GM12878 (cell line): ENCODE results near the gene MAST3.

ENCODE experiments used
- BRCA1 ChIP-seq: IDR thresholded peaks from 2 replicates; pipeline ENCODE4 v1.6.1; 2011; ENCODE audit warnings: low read depth, low read length, improper control_type of control experiment
- CBFB ChIP-seq: IDR thresholded peaks from 2 replicates; pipeline ENCODE4 v1.6.1; 2016; ENCODE audit warnings: antibody characterized with exemption, low read depth
- JUND ChIP-seq: IDR thresholded peaks from 2 replicates; pipeline ENCODE4 v1.6.1; 2012; ENCODE audit warnings: low read depth, mild to moderate bottlenecking, low read length, improper control_type of control experiment, moderate library complexity
- MTA2 ChIP-seq: fragments of 450-650 bp; IDR thresholded peaks from 2 replicates; pipeline ENCODE4 v1.6.1; 2016; ENCODE audit warnings: low read depth, mild to moderate bottlenecking, moderate library complexity
- POLR2A ChIP-seq: IDR thresholded peaks from 2 replicates; pipeline ENCODE4 v1.6.1; 2011; ENCODE audit warnings: low read depth, mild to moderate bottlenecking, low read length
- YY1 ChIP-seq: IDR thresholded peaks from 2 replicates; pipeline ENCODE4 v1.6.1; 2011; ENCODE audit warnings: low read depth, mild to moderate bottlenecking, low read length
- ZNF217 ChIP-seq: fragments of 450-650 bp; IDR thresholded peaks from 2 replicates; pipeline ENCODE4 v1.6.1; 2017; ENCODE audit warnings: antibody characterized with exemption, mild to moderate bottlenecking
- TF ChIP-seq, protein P1 (sequence below): IDR thresholded peaks from 2 replicates; pipeline ENCODE4 v1.6.1; 2012; ENCODE audit warnings: low read depth, low read length, improper control_type of control experiment
- TF ChIP-seq, protein P2 (sequence below), 3 experiments: IDR thresholded peaks in 2 of 3; conservative IDR thresholded peaks in 1 of 3; 2 replicates each; pipeline ENCODE4 v1.5.1; 2011; ENCODE audit warnings: low read depth in 3 of 3, low read length in 3 of 3, mild to moderate bottlenecking in 3 of 3, control low read depth in 2 of 3, moderate library complexity in 2 of 3, inconsistent platforms in 1 of 3, mixed read lengths in 1 of 3; ENCODE audit not compliant: control insufficient read depth in 2 of 3, insufficient read depth in 1 of 3; ENCODE audit errors: extremely low read depth in 1 of 3
- TF ChIP-seq, protein P3 (sequence below): fragments of 450-650 bp; IDR thresholded peaks from 2 replicates; pipeline ENCODE4 v1.6.1; 2016; ENCODE audit warnings: mild to moderate bottlenecking, moderate library complexity, borderline replicate concordance

DNA sequence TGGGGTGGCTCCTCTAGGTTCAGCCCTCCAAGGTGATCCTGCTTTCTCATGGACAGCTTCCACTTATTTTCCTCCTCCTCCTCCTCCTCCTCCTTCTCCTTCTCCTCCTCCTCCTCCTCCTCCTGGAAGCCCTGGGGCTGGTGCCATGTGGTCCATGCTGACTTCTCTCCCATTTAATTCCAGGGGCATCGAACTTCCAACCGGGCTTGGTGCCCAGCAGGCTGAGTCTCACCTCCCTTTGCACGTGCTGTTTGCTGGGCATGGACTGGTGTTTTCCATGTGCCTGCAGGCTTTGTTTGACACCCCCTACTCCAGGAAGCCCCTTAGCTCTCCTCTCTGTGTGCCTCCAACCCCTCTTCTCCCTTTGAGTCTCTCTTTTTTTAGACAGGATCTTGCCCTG is 3.7 kb downstream of the MAST3 start:
- TF ChIP-seq JUND (no peak), BRCA1 (no peak), POLR2A (no peak), MTA2 (no peak), CBFB (no peak), ZNF217 (no peak), YY1 (no peak)
- TF ChIP-seq, protein P1, sequence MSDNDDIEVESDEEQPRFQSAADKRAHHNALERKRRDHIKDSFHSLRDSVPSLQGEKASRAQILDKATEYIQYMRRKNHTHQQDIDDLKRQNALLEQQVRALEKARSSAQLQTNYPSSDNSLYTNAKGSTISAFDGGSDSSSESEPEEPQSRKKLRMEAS = no peak
- TF ChIP-seq, protein P2, sequence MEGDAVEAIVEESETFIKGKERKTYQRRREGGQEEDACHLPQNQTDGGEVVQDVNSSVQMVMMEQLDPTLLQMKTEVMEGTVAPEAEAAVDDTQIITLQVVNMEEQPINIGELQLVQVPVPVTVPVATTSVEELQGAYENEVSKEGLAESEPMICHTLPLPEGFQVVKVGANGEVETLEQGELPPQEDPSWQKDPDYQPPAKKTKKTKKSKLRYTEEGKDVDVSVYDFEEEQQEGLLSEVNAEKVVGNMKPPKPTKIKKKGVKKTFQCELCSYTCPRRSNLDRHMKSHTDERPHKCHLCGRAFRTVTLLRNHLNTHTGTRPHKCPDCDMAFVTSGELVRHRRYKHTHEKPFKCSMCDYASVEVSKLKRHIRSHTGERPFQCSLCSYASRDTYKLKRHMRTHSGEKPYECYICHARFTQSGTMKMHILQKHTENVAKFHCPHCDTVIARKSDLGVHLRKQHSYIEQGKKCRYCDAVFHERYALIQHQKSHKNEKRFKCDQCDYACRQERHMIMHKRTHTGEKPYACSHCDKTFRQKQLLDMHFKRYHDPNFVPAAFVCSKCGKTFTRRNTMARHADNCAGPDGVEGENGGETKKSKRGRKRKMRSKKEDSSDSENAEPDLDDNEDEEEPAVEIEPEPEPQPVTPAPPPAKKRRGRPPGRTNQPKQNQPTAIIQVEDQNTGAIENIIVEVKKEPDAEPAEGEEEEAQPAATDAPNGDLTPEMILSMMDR (IDR thresholded peaks at IDR 0.05 in 2 of 3, conservative IDR thresholded peaks at IDR 0.05 in 1 of 3; ENCODE audit: control insufficient read depth in 2 of 3, extremely low read depth in 1 of 3, insufficient read depth in 1 of 3, low read depth in 3 of 3, low read length in 3 of 3) = no peak
- TF ChIP-seq, protein P3, sequence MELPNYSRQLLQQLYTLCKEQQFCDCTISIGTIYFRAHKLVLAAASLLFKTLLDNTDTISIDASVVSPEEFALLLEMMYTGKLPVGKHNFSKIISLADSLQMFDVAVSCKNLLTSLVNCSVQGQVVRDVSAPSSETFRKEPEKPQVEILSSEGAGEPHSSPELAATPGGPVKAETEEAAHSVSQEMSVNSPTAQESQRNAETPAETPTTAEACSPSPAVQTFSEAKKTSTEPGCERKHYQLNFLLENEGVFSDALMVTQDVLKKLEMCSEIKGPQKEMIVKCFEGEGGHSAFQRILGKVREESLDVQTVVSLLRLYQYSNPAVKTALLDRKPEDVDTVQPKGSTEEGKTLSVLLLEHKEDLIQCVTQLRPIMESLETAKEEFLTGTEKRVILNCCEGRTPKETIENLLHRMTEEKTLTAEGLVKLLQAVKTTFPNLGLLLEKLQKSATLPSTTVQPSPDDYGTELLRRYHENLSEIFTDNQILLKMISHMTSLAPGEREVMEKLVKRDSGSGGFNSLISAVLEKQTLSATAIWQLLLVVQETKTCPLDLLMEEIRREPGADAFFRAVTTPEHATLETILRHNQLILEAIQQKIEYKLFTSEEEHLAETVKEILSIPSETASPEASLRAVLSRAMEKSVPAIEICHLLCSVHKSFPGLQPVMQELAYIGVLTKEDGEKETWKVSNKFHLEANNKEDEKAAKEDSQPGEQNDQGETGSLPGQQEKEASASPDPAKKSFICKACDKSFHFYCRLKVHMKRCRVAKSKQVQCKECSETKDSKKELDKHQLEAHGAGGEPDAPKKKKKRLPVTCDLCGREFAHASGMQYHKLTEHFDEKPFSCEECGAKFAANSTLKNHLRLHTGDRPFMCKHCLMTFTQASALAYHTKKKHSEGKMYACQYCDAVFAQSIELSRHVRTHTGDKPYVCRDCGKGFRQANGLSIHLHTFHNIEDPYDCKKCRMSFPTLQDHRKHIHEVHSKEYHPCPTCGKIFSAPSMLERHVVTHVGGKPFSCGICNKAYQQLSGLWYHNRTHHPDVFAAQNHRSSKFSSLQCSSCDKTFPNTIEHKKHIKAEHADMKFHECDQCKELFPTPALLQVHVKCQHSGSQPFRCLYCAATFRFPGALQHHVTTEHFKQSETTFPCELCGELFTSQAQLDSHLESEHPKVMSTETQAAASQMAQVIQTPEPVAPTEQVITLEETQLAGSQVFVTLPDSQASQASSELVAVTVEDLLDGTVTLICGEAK = no peak
